ENCODE results near the gene FLRT3.

- TF ChIP-seq CTCF (IDR thresholded peaks at IDR 0.05; ENCODE audit: insufficient read depth, low read length) (no peak), REST (IDR thresholded peaks at IDR 0.05; ENCODE audit: insufficient replicate concordance, low read depth) (no peak), POLR2AphosphoS5 (IDR thresholded peaks at IDR 0.05; ENCODE audit: low read depth) (no peak)
Measured at GRCh38 chr20:14284443-14284842, 53.0 kb downstream of the FLRT3 start.

Measured in HL-60 (cell line).